Measurements from ENCODE around the gene HABP2. TPM values are rescaled to one million over a fixed set of nuclear protein-coding genes. Genes with fewer than 3 reads are reported as not detected.

HABP2 gene
- total RNA-seq, 1 experiment from 2014 or later = not detected

GRCh38 chr10:113628607-113629153 lies 75.8 kb downstream of the HABP2 start:
- no peak for DNase-seq (ENCODE audit: low read depth)

DNA sequence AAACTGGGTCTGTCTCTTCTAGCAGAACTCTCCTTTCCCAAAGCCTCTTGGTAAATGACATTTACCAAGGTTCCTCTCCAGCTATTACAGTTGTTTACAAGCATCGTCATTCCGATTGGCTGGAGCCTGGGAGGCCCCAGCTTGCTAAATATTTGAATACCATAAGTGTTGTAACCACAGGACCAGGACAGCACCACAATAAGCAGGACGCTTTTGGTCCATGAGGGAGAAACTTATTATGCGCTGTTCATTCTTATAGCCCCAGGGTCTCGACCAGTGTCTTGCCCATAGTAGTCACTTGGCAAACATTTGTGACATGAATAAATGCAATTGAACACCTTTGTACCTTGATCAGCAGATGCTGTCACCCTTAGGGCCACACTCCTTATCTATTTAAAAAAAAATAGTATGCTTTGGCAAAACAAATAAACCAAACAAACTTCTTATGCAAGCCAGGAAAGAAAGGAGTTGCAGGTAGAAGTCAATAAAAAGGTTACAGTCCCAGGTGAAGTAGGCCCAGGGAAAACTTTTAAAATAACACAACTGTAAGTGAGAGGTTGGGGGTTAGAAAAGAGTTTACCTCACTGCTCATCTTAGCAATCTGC lies 78.2 kb downstream of the HABP2 start:
- DNase-seq (ENCODE audit: low read depth) = no peak

DNA sequence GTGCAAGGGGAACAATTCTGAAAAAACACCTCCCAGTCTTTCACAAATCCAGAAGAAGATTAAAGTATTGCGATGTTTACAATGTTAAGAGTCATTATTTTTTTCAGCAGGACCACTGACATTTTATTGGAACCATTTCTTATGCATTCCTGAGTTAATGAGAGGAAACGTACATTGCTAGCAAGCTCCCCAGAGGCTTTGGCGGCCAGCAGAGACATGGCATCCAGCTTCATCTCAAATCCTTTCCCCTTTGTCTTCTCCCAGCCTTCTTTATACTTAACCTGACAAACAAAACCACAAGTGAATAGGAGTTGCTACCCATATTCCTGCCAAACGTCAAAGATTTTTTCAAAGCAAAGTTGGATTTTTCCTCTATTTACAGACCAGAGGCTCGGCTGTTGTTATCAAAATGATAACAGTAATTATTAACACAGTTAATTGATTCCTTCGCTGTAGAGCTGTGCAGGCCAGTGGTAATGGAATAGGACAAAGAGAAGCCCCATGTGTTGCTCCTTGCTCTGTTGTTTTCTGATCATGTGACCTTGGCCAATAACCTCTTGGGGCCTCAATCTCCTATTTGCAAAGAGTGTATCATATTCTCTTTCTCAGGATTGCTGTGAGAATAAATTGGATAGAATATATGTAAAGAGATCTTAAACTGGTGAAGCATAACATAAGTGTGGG lies 79.0 kb downstream of the HABP2 start:
- no peak for DNase-seq (ENCODE audit: low read depth)

Other genes starting within 250 kb of the HABP2 start
- gene NRAP, start 111.0 kb downstream of the HABP2 start, total RNA-seq (2014; rRNA removed) = 0.06 TPM in 1 of 2 replicates, not detected in the other
- gene CASP7, start 126.9 kb downstream of the HABP2 start, total RNA-seq (2014; rRNA removed) = 25.8 and 35.5 TPM in 2 replicates
- gene PLEKHS1, start 198.6 kb downstream of the HABP2 start, total RNA-seq (2014; rRNA removed) = not detected in 2 replicates

Data from LHCN-M2 (cell line).